NCI-H69 (cell line): Measurements from ENCODE around the gene SLCO4A1.
A peak's percentile ranks its signal among the peaks of the same experiment; 100 is the strongest.

Source experiments
- DNase-seq: peaks from one replicate; lab custom pipeline; 2025; lab: John Stamatoyannopoulos, UW

SLCO4A1 gene

DNA sequence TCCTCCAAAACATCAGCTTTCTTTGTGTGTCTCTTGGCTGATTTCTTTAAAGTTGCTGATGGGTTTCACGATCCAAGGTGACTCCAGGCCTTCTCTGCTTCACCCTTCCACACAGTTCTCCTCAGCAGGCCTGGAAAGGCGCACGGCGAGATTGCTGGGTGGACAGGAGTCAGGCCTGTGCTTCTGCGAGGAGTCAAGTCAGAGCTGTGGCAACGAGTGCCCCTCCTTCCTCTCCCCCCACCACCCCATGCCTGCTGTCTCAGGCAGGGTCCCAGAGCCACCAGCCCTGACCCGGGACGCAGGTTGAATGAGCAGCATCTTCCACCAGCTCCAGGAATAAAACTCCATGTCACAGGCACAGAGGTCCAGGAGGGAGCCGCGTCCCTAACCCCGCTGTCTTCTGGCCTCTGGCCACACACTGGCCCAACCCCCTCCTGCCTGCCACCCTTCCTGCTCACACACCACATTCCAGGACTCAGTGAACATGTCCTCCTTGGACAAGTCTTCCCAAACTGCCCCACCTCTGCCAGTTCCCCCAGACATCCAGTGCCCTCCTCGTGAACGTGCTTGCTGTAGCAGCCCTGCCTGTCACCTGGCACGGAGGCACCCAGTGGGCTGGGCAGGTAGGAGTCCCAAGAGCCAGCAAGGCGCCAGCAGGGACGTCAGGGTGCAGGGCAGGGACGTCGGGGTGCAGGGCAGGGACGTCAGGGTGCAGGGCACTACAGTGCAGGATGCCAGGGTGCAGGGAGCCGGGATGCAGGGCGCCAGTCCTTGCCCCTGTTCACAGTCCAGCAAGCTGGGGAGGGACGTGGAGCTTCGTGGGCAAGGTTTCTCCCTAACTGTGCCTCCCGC is 59.1 kb downstream of the SLCO4A1 start:
- no peak for DNase-seq

DNA sequence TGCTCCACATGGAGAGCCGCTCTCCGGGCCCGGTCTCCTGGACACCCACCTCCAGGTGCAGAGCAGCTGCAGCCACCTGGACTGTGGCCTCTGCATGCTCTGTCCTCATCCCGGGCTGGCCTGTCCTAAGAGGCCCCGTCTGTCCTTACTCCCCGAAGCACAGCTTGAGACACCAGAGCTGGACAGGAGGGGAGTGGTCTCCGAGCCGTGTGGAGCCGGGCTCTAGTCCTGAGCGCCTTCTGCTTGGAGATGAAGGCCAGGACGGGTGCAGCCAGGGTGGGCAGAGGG is 59.7 kb downstream of the SLCO4A1 start:
- DNase-seq = no peak

DNA sequence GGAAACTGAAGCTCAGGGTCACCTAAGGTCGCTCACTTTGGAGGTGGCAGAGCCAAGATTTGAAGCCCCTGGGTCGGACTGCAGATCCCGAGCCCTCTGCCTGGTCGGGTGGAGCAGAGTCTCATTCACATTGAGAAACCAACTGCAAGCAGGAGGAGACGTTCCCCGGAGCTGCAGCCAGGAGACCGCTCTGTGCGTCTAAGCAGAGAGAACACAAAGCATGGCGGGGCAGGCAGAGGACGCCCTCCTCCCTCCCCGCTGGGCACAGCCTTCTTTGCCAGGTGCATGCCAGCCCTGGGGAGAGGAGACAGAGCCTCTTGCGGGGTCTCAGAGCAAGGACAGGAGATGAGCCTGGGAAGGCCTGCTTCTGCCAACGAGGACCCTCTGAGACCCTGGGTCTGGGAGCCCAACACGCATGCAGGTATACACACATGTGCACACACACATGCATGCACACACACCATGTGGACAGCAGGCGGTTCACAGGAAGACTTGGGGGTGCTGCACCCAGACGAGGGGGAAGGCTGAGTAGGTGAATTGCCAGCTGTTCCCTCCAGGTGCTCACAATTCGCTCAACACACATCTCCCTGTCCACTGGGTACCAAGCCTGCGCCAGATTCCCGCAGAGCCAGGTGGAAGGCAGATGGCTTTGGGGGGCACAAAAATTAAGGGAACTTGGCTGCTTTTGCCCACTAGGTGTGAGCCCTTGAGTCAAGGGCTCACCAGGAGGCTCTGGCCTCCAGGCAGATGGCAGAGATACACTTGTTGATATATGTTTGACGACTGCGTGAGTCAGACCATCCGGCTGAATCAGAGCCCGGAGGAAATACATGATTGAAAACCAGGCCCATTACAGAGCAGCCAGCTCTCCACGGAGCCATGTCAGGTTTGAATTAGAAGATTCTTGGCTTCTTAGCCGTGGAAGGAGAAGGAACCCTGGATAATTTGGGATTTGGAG is 60.9 kb downstream of the SLCO4A1 start:
- peak; percentile 77 for DNase-seq

DNA sequence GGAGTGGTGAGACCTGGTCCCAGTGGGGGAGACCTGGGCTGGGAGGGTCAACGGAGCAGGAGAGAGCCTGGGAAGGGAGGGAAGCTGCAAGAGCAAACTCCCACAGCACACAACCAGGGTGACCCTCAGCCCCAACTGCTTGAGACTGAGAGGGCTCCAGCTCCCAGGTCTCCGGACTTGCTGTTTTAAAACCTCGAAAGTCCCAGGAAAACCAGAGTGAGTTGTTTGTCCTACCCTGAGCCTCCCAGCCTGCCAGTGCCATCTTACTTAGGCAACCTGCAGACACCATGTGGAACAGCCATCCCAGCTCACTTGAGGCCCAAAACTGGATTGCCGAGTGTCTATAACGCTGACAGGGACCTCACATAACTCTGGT is 61.5 kb downstream of the SLCO4A1 start:
- no peak for DNase-seq

DNA sequence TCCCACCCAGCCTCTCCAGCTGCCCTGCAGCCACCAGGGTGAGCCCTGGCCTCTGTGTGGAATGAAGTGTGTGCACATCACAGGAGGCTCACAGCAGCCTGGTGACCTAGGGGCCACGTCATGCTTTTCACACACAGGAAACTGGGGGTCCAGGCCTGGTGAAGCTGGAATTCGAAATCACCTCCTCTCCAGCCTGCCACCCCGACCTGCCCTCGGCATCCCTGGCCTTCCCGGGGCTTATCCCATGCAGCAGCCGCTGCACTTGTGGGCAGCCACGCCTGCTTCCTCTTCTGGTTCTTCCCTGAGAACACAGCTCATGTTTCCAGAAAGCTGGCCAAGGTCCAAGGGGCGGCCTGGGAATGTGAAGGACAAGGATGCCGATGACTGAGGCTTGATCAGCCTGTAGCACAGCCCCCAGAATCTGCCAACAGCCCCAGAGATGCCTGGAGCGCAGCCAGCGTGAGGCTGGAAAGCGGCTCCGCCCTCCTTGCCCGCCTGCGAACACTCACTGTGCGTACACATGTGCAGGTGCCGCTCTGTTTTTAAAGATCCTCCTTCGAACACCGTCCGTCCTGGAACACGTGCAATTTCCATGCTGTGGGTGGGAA is 62.1 kb downstream of the SLCO4A1 start:
- peak; percentile 88 for DNase-seq

DNA sequence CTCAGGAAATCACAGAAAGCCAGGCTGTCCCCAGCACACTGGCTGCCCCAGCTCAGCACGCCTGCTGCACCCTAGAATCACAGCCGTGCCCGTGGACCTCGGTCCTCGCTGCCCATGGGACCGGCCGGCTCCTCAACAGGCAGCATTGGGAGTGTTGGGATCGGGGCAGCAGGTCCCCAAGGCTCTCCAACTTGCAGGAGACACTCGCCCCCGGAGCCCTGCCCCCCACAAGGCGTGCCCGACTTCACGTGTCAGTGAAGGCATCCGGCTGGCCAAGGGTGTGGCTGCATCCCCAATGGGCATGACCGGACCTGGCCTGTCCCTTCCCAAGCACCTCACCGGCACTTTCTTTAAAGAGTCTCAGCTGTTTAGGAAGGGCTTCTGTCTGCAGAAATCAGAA is 63.3 kb downstream of the SLCO4A1 start:
- DNase-seq = no peak

DNA sequence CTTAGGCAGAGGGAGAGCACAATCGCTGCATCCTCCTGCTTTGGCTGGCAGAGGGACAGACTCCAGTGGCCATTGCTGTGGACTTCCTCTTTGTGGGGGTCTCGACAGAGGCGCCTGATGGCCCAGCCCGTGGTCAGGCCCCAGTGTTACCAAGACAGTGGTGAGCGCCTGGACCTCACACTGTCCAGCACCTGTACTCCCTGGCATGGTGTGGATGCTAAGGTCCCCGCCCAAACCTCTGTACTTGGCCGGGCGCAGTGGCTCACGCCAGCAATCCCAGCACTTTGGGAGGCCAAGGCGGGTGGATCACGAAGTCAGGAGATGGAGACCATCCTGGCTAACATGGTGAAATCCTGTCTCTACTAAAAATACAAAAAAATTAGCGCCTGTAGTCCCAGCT is 64.0 kb downstream of the SLCO4A1 start:
- DNase-seq = no peak

DNA sequence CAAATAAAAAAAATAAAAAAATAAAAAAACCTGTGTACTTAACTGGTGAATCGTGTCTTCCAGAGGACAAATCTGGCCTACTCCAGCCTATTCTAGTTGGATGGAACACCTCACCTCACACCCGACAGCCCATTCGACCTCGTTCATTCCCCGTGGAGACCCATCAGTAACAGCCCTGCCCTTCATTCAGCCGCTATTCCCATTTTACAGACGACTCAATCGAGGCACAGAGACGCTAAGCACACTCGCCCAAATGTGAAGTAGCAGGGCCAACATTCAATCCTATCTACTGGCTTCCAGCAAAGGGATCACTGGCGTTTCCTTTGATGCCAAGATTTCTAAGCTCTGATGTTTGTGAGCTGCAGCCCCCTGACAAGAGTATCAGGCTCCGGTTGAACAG is 64.6 kb downstream of the SLCO4A1 start:
- no peak for DNase-seq

DNA sequence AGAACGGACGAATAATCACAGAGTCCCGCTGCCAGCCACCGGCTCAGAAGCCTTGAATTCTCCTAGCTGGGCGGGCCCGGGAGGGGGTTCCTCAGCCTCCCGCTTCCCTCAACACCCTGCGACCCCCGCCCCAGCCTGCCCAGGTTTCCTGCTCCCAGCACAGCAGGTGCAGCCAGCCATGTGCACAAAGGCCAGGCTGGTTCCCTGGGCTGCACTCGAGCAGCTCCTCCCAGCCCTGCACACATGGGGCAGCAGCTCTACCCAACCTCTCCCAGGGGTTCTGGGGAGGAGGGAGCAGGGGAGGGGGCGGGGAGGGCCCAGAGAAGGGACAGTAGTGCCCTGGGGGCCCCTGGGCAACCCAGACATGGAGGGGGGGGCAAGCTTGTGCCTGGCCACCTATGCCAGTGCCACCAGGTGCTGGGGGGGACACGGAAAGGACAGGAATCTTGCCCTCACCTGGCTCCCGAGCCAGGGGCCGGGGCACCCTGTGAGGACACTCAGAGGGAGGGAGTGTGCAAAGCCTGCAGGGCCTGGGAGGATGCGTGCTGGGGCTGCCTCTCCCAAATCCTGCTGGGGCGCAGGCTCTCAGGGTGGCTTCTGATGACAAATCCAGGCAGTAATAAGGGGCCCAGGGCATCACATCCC is 65.1 kb downstream of the SLCO4A1 start:
- no peak for DNase-seq

DNA sequence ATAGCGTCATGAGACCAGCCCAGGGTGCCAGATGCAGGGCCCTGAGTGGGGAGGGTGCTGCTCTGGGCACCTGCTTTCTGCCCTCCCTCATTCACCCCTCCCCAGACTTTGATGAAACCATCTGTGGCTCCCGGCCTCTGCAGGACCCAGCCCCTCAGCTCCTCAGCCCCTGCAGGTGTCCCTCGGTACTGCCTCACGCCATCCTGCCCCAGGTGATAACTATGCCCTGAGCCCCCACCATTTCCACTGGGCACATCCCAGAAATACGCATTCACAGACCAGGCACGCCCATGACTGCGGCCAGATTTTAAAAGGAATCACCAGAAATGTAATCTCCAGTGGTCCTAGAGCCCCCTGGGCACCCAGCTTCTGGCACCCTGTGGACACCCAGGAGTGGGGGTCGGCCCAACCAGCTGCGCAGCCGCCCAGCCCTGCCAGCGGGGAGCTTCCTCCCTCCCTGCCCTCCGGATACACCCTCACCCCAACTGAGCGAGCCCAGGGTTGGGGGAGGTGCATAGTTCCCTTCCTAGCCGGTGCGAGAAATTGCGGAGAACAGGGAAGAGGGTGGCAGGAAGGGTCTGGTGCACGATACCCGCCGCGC is 65.7 kb downstream of the SLCO4A1 start:
- DNase-seq = peak; percentile 62

DNA sequence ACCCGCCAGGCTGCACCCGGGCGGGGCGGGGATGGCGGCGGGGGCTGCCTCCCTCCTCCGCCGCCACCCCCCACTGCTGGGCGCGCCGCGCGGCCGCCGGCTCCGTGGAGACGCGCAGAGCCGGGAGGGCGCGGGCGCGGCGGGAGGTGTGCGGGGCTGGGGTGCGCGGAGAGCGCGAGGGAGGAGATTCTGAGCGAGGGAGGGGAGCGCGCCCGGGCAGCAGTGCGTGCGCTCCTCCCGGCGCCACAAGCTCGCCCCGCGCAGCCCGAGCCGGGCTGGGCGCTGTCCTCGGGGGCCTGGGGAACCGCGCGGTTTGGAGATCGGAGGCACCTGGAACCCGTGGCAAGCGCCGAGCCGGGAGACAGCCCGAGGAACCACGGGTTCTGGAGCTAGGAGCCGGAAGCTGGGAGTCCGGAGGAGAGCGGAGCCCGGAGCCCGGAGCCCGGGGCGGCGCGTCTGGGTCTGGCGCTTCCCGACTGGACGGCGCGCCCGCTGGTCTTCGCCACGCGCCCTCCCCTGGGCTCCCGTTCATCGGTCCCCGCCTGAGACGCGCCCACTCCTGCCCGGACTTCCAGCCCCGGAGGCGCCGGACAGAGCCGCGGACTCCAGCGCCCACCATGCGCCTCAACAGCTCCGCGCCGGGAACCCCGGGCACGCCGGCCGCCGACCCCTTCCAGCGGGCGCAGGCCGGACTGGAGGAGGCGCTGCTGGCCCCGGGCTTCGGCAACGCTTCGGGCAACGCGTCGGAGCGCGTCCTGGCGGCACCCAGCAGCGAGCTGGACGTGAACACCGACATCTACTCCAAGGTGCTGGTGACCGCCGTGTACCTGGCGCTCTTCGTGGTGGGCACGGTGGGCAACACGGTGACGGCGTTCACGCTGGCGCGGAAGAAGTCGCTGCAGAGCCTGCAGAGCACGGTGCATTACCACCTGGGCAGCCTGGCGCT is 66.6 kb downstream of the SLCO4A1 start, which contains the start of gene NTSR1:
Gene NTSR1 (plus strand): TSS at position 246 of the 946 bp plus-strand sequence. CDS start 372 bp downstream, at position 618.
- DNase-seq = peak; percentile 30

DNA sequence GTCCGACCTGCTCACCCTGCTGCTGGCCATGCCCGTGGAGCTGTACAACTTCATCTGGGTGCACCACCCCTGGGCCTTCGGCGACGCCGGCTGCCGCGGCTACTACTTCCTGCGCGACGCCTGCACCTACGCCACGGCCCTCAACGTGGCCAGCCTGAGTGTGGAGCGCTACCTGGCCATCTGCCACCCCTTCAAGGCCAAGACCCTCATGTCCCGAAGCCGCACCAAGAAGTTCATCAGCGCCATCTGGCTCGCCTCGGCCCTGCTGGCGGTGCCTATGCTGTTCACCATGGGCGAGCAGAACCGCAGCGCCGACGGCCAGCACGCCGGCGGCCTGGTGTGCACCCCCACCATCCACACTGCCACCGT is 67.2 kb downstream of the SLCO4A1 start:
- DNase-seq = no peak

DNA sequence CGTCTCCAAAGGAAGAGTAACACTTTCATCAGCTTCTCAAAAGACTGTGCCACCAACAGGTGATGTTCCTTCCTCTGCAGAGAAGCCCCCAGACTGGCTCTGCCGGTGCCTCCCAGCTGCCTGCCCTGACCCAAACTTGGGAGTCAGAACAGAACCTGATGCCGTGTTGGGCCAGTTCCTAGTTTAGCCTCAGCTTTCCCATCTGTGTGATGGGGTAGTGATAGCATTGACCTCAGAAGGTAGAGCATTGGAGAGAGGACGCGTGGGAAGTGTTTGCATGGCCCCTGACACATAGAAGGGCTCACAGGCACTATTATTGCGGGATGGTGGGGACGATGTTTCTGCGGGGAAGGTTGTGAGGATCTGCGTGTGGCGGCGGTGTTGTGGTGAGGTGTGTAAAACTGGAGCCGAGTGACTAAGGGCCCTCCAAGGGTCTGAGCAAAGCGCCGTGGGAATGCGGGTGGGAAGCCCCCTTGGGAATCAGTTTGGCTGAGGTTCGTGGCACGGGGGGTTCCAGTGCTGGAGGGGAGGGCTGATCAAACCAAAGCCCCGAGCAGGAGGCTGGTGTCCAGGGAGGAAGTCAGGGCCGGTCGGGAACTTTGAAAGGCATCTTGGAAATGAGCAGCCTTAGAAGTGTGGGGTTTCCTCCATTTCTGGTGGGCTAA is 68.0 kb downstream of the SLCO4A1 start:
- no peak for DNase-seq

DNA sequence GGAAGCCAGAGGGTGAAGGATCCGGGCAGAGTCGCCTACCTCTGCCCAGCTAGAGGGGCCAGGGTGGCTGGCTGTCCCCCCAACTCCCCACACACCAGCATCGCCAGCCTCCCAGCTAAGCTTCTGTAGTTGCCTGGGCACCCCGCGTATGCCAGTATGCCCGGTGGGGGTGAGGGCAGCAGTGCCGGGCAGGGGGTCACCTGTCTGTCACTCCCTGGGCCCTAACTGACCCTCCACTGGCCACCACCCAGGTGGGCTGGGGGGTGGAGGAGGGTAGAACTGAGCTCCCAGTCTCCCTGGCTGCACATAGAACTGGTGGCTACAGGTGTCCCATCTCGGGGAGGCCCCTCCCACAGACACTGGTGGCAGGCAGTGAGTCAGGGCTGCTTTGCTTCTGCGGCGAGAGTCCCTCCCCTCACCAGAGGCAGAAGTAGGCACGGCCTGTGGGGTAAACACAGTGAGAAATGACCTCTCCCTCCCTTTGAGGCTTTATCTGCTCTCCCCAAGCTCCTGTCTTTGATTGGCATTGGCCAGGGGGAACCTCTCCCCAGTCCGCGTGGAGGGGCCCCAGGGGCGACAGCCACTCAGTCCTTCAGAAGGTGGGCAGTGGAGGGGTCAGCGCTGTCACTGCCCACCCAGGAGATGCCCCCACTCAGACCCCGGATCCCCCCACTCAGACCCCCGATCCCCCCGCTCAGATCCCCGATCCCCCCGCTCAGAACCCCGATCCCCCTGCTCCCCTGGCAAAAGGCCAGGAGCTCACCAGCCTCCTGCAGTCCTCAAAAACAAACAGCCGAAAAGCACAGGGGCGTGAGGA is 68.8 kb downstream of the SLCO4A1 start:
- DNase-seq = no peak

DNA sequence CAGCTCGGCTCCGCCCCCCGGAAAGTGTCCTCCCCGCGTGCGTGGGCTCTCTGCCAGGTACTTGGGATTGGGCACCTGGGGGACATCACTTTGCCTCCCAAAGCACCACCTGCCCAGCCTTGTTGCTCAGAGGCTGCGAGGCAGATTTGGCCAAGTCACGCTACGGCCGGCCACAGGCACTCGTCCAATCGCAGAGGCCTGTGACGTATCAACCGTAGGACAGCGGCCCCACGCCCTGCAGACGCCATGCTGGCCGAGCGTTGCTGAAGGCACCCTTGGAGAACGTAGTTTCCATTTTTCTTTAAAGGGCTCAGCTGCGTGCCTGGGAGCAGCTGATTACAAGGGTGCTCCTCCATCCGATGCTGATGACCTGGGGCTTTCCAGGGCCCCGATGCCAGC is 69.4 kb downstream of the SLCO4A1 start:
- DNase-seq = peak; percentile 58

DNA sequence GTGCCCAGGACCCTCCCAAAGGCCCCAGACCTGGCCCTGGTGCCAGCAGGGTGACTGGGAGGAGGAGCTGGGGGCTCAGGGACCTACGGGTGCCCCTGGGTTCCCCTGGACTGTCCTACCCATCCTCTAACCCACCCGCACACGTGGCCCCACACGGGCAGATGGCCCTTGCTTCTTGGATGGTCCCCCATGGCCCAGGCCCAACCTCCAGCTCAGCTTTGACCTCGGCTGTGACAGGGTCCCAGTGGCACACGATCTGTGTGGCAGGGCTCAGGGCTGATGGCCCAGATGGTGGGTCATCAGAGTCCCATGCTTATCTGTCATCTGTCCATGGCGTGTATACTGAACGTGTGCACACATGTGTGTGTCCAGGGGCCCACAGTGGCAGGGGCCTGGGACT is 70.3 kb downstream of the SLCO4A1 start:
- DNase-seq = no peak

DNA sequence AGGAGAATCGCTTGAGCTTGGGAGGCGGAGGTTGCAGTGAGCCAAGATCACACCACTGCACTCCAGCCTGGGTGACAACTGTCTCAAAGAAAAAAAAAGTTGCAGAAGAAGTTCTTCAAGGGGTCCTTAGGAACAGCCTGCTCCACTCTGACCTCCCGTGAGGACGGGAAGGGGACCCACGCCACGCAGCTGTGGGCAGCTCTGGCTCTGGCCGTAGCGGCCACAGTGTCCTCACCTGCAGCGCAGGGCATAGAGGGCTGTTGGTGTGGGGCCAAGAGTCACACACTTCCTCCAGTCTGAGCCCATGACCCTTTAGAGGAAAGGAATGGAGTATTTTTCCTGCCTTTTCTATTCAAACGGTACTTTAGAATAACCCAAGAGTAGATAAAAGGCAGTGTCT is 71.7 kb downstream of the SLCO4A1 start:
- DNase-seq = no peak

DNA sequence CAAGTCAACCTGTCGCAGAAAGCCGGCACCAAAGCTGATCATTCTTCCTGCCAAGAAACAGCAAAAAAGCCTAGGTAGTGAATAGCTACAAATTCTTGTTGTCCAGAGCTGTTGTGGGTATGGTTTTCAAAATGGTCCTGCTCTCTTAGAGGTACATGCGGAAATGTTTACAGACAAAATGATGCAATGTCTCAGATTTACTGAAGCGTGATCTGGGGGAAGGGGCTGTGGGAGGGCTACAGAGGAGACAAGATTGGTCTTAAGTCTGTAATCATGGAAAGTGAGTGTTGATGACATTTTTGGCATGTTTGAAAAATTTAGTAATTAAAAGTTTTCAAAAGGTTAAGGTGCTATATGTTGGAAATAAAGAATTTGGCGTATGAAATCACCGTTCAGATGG is 72.5 kb downstream of the SLCO4A1 start:
- no peak for DNase-seq

DNA sequence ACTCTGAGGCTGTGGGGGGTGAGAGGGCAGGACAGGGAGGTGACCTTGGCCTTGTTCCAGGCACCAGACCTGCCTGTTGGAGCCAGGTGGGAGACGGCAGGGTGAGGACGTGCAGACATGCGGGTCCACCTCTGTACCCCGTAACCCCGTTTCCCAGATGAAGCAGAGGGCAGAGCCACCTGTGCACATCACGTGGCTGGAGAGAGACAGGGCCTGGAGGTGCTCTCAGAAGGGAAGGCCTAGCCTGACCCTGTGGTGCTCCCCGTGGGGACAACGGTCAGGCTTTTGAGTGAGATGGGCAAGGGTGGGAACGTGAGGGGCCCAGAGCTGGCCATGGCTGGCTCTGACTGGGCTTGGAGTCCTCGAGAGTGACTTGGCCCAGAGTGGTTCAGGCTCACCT is 72.9 kb downstream of the SLCO4A1 start:
- no peak for DNase-seq
